HTR-8/SVneo (cell line): ENCODE measurements around the gene RFT1.
"Not testable (repeated sequence)": the region's sequence is repeated elsewhere in the genome, so short reads cannot be mapped to it uniquely, and the experiment has no call there.

Experiments
- DNase-seq: peaks from one replicate; pipeline ENCODE4 v3.0.0; 2011; ENCODE audit warnings: low spot score, mixed read lengths; ENCODE audit not compliant: insufficient read length
- FAIRE-seq: peaks from 2 replicates; lab custom pipeline; 2011; peaks lifted over from hg19 to GRCh38; lab: Jason Lieb, UNC

The RFT1 gene

DNA sequence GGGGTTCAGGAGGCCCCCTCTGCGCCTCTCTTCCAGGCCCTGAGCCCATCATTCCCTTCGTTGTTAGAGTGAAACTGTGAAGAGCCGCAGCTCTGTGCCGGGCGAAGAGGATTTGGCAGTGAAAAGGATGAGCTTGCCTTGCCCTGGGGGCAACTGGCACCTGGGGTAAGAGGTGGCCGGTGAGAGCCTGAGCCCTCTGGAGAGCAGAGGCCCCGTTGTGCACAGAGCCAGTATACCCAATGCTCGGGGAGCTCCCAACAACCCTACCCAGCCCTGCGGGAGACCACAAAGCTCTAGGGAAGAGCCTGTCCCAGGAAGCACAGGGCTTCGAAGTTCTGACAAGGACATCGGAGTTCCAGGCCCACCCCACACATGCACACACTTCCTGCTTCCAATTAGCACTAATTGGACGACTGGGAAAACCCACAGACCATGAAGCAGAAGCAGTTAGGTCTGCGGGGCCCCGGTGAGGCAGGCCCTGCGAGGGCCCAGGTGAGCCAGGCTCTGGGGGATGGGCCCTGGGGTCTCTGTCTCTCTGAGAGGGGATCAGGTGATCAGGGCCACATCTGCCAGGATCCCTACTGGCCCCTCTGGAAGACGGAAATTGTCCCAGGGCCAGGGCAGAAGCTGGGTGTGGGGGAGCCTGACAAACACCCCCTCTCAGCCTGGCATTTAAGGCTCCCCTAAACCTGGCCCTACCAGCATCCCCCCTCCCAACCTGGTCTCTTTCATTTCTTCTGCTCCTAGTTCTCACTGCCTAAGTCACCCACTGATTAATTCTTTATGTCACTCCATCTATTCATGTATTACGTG is 56.5 kb downstream of the RFT1 start:
- no peak for DNase-seq
- no peak for FAIRE-seq

DNA sequence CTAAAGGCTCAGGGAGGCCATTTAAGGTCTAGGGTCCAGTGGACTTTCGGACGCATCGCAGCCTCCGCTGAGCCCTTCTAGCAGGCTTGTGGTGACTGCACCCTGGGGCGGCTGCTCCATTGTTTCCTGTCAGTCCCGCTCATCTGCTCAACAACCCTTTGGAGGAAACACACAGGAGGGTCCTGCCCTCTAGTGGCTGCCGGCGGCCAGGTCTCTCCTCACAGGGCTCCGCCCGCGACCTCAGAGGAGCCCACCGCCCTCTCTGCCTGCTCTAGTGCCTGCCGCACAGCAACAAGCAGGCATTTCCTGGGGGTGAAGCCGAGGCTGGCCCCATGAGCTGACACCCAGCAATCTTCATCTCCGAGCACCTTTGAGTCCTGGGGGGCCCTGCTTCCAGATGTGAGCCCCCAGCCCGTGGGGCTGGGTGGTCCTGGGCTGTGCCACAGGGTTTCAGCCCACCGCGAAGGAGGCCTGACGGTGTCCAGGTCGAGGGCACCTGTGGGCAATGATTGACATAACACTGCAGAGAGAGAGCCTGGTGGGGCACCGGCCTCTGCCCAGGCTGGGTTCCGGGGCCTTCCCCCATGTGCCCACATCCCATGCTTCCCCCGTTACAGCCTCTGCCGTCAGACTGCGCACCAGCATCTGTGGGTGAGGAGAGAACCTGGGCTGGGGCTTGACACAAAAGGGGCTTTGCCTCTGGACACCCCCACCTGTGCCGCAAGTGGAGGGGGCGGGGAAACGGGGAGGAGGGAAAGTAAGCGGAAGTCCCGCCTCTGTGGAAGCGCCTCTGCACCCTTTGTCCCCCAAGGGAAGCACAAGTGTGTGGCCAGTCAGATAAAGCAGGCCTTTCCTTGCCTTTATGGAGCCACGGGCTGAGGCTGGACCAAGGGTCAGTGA is 57.3 kb downstream of the RFT1 start:
- DNase-seq, result peak; percentile 86
- FAIRE-seq, result peak; percentile 82

DNA sequence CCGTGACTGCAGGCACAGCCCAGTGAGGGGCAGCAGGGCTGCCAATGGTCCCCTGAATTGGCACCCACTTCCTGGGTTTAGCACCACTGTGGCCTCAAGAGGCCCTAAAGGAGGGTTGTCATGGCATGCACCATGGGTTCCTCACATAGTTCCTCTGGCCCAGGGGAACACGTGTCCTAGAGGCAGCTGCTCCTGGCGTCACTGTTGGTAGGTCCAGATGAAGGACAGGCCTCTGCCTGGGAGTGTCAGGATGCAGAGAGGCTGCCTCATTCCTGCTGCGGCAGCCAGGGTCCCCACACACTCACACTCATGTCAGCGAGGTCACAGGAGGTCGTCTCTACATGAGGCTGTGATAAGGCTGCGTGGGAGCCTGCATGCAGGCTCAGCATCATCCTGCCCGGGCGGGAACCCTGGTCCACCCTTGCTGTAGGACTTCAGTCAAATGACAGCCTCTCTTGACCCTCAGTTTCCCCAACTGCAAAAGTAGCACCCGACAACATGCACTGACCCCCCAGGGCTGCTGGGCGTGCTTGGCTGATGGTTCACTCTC is 58.3 kb downstream of the RFT1 start:
- no peak for DNase-seq
- FAIRE-seq, result no peak

DNA sequence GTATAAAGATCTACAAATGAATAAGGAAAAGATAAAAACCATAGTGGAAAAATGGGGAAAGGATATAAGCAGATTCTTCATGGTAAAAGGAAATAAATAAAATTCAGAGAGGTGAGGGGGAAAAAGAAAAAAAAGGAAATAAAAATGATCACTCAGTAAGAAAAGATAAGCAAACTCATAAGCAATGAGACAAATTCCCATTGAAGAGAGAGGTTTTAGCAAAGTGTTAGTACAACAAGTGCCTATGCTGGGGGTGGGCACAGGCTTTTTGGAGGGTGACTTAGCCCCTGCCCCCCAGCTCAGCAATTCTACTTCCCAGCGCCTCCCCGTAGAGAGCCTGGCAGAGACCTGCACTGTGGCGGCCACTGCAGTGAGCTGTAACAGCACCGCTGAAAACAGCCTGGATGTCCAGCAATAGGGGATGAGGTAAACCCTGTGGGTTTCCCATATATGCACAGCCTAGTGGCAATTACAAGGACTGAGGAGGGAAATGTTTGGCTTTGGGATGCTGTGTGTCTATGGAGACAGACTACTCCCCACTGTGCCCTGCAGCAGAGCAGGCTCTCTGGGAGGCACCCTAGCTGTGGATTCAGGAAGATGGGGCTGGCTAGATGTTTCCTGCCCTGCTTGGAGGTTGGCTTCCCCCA is 60.7 kb downstream of the RFT1 start:
- no peak for FAIRE-seq
- DNase-seq, result no peak

DNA sequence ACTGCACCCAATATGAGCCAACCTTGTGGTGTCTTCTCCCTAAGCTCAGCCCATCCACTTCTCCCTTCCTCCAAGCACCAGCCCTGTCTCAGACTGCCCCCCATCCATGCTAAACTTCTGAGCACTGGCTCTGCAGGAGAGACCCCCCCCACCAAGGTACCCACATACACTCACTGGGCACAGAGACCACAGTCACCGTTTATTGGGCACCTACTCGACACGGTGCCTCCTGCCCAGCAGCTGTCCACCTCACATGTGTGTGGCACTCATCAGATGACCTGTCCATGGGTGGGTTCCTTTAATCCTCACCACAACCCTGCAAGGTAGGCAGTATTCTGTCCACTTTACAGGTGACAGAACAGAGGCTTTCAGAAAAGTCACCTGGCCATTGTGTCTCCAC is 62.1 kb downstream of the RFT1 start:
- DNase-seq, result no peak
- FAIRE-seq, result no peak

DNA sequence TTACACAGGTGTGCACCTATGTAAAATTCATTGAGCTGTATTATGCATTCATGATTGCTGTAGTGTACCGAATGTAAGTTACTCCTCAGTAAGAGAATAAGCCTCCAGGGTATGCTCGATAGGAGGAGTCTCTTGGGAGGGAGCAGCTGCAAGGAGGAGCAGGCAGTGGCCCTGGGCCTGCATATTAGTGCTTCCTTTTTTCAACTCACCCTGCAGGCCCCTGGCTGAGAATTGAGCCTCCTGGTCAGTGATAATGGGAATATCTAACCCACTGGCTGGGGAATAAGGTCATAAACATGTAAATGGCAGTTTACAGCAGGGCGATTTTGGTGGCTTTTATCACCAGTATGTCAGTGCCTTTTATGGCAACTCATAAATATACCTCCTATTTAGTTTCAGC is 62.7 kb downstream of the RFT1 start:
- no peak for DNase-seq
- FAIRE-seq, result no peak

DNA sequence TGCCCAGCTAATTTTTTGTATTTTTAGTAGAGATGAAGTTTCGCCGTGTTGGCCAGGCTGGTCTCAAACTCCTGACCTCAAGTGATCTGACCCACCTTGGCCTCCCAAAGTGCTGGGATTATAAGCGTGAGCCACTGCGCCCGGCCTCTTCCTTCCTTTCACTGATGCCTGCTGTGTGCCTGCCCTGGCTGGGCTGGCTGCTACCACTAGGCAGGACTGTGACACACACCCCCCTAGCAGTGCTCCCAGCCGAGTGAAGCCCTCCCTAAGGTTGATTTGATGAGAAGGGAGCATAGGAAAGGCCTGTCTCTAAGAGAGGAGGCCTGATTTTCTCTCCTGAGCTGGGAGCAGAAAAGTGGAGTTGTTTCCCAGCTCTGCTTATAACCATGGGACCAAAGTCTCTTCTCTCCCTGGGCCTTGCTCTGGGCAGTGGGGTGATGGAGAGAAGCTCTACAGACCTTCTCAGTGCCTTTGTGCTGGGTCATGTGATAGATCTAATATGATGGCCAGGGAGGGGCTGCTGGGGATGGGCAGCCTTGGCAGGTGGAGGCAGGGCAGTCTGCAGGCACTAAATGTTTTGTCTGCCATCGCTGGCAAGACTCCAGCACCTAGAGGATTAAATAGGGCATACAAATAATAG is 64.3 kb downstream of the RFT1 start:
- FAIRE-seq (no peak), DNase-seq (no peak)

DNA sequence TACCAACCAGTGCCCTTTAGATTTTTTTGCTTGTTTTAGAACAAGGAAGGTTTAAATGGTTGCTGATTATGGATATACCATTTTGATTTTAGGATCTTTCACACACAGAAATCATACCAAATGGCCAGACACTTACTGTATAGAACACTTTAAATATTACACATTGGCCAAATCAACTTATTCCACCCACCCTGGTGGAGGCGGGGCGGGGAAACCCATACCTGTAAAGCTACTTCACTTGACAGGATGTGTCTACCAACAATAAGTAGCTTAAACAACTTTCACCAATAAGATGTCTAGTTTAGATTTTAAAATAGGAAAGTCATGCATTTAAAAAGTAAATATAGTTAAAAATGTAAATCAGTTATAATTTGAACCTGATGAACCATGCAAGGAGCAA is 67.3 kb downstream of the RFT1 start:
- FAIRE-seq (no peak), DNase-seq (no peak)

DNA sequence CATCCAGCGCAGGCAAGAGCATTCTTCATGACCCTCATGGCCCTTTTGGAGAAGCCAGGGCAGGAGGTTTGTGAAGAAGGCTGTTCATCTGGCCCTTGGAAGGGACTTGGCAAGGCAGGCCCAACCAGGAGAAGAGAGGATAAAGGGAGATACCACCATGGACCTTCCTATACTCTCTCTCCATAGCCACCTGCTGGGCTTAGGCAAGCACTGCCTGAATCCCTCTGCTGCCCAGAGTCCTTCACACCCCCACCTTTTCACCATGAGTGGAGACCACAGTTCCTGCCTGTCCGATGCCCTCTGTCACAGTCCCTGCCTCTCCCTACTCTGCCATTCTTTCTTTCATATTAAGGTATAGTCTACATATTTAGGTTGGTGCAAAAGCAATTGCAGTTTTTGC is 73.8 kb downstream of the RFT1 start:
- FAIRE-seq, result peak; percentile 83
- peak; percentile 41 for DNase-seq

DNA sequence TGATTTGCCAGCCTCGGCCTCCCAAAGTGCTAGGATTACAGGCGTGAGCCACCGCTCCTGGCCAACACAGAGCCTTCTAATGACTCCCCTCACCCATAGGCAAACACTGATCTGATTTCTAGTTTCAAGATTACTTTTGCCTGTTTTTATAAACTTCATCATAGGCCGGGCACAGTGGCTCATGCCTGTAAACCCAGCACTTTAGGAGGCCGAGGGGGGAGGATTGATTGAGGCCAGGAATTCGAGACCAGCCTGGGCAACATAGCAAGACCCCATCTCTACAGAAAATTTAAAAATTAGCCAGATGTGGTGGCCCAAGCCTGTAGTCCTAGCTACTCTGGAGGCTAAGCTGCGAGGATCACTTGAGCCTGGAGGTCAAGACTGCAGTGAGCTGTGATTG is 76.0 kb downstream of the RFT1 start:
- not testable (repeated sequence) for FAIRE-seq, DNase-seq

DNA sequence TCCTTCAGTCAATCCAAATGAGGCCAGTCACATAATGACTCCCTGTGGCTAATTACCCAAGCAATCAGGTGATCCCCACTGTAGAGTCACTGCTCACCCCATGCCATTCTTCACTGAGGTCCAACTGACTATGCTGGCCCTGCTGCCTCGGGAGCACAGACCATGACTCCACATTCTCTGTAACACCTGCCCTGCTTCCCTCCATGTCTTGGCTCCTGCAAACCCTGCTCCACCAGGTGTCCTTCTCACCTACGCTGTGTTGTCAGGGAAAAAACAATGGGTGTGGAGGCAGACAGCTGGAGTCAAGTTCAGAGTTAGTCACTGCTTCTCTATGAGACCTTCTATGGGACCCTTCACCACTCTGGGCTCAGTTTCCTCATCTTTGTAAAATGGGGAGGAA is 78.3 kb downstream of the RFT1 start:
- DNase-seq (no peak), FAIRE-seq (peak; percentile 23)

DNA sequence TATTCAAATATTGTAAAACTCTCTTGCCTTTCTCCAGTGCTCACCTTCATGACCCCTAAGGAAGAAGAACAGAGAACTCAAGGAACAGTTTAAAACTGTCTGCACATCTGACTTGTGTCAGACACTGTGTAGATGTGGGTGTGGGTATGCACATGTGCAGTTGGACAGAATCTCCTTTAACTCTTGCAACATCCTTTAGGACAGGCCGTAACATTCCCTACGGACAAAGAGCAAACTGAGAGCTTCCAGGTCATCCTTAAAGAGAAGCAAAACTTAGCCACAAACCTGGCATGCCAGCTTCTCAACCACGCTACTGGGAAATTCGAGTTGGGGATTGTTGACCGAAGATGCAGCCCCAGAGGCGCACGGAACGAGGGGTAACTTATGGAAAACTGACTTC is 80.2 kb downstream of the RFT1 start:
- peak; percentile 31 for FAIRE-seq
- no peak for DNase-seq

DNA sequence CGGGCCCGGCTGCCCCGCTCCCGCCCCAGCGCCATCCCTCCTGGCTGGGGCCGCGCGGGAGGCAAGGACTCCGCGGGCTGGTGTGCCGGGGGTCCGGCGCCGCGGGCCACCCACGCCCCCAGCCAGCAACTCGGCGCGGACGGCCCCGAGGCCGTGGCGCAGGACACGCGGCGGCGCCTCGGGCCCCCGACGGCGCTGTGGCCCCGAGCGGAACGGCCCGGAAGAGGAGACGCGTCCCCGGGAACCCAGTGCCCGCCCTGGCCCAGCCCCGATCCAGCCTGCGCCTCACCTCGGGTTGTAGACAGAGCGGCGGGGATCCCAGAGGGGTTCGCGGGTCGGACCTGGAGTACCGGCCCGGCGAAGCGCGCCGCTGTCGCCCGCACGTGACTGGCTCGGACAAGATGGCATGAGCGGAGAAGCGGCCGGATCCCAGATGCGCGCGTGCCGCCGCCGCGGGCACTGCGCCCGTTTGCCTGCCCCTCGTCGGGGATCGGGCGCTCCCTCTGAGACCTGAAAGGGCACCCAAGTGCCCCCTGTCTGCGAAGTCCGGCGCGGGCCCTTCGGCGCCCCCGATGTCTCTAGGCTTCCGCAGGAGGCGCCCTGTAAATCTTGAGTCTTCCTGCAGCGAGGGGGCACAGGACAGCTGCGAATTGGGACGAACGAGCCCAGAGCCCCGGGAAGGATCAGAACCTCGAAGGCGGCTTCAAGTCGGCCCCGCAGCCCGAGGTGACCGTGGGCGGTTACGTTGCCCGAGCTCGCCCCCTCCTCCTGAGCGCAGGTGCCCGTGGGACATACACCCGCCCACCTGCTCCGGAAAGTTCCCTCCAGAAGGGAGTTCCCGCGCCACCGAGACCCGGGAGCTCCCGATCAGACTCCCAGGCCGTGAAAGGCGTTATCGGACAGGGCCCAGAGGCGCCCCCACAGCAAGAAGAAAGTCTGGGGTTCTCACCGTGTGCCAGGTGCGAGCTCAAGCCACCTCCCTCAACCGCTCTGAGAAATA is 83.8 kb downstream of the RFT1 start:
- FAIRE-seq (peak; percentile 77), DNase-seq (peak; percentile 64)

DNA sequence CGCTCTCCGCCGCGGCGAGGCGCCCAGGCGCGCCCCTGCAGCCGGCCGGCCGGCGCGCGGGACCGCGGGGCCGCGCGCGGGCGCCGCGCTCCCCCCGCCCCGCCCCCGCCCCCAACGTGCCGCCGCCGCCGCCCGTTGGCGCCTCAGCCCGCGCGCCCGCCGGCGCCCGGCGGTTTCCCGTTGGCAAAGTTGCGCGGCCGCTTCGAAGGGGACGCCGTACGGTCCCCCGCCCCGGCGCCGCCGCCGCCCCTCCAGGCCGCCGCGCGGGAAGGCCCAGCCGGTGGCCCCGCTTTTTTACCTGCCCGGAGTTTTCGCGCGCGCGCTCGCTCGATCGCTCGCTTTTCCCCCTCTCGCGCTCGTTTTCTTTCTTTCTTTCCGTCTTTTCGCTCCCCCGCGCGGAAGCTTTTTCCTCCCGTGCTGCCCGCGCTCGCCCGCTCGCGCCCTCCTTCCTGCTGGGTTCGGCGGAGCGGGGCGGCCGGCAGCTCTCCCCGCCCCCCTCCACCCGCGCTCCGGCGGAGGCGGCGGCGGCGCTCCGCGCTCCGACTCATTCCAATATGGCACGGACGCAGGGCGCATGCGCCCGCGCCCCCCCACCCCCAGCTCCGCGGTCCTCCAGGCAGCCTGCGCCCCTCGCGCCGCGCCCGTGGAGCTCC is 84.6 kb downstream of the RFT1 start, which contains the start of gene SFMBT1:
SFMBT1 (minus strand) TSS at position 556 of the 653 bp plus-strand sequence. CDS start 76,945 bp downstream, outside the sequence.
- DNase-seq (peak; percentile 83), FAIRE-seq (peak; percentile 80)

DNA sequence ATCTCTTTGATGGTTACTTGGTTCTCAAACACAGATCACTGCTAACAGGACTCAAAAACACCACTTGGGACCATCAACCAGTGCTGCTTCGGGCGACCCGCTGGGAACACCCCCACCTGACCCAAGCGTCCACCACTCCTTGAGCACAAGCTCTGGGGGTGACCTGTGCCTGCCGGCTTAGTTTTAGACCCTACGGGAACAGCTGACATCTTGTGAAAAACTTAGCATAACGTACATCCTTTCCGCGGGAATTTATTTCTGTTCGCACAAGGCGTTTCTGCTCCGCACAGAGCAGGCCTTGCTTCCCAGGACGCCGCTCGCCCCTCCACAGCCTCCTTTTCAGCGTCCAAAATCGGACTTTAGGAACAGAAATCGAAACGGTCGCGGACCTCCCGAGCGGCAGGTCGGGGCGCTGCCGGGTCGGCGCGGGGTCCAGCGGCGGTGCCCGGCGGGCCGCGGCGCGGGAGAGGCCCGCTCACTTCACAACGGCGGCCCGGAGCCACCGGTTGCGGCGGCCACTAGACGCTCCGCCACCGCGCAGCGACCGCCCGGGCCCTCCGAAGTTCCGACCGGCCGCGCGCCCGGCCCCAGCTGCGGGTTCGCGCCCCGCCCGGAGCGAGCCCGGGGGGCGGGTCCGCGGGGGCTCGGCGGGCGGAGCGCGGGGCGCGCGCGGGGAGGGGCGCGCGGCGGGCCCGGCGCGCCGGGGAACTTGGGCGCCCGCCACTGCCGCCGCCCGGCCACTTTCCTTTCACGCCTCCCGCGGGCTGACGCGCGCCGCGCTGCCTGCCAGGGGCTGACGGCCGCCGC is 85.3 kb downstream of the RFT1 start:
- FAIRE-seq (peak; percentile 44), DNase-seq (peak; percentile 43)

DNA sequence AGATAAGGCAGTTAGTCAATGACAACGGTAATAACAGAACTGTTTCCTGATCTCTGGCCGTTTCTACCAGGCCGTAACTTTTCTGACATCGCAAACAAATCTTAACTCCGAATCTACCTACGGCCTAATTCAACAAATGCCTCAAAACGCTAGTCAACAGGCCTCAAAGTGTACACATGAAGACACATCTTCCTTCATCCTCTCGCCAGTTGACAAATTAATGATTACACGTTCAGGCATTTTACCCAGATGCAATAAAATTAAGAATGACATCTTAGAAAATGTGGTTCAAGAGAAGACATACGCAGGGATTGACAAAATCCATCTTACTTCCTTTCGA is 85.9 kb downstream of the RFT1 start:
- DNase-seq (no peak), FAIRE-seq (peak; percentile 65)

DNA sequence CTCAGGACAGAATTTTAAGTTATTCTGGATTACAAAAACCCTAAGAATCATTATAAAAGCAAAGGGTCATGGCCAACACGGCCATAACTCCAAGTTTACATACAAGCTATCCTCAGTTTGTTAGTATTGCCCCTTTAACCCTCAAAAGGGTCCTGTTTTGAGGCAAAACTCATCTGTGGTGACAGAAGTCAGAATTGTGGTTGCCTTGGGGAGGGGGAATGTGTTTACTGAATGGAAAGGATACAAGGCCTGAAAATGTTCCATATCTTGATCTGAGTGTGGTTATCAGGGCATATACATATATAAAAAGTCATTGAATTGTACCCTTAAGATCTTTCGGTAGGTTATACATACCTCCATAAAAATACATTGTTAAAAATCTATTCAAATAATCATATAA is 86.5 kb downstream of the RFT1 start:
- DNase-seq (no peak), FAIRE-seq (no peak)

DNA sequence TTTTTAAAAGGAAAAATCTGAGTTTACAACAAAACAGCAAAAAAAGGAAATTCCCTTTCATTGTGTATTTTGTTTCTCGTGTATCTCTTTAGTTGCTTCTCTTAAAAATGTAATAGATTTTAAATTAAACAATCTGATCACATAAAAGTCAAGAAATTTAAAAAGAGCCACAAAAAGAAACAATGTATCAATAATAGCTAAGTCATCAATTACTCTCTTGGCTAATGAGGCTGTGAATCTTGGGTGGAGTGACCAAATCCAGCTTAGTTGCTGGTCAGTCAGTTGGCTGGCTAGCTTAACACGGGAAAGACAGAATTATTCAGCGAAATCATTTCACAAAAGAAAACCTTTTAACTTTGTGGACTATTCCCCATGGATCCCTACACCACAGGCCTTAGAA is 87.6 kb downstream of the RFT1 start:
- FAIRE-seq (no peak), DNase-seq (no peak)
